Activated naive CD8-positive, alpha-beta T cell treated with anti-CD3 and anti-CD28 coated beads, Interleukin-2, amount 10 ng/mL, durations not matched to agents 7 days and 5 days (primary cell): ENCODE data around the gene ERBB4. TPM values are rescaled to one million over a fixed set of nuclear protein-coding genes. Genes with fewer than 3 reads are reported as not detected.

ENCODE experiments used
- ATAC-seq: fragments of 150-1000 bp; cut with Tn5 transposase; one replicate; pipeline ENCODE4 v1.10.0; 2021; ENCODE audit warnings: low read depth, moderate library complexity
- POLR2A ChIA-PET: fragments of 350-600 bp; sonication (Branson Sonifier 250); formaldehyde crosslinking; loops from one replicate; lab custom pipeline; 2021; ENCODE audit warnings: antibody characterized with exemption; lab: Charles Lee
- DNase-seq: peaks from one replicate; pipeline ENCODE4 v3.0.0; 2021
- H3K27ac Mint-ChIP-seq: one replicate; pipeline ENCODE4 v1.8.0; 2022; ENCODE audit warnings: mild to moderate bottlenecking, mixed read lengths
- H3K27me3 Mint-ChIP-seq: one replicate; pipeline ENCODE4 v1.8.0; 2022; ENCODE audit warnings: mild to moderate bottlenecking, moderate library complexity, mixed read lengths
- H3K36me3 Mint-ChIP-seq: one replicate; pipeline ENCODE4 v1.8.0; 2021; ENCODE audit warnings: mild to moderate bottlenecking, mixed read lengths
- H3K4me1 Mint-ChIP-seq: one replicate; pipeline ENCODE4 v1.8.0; 2021; ENCODE audit warnings: mixed read lengths
- H3K4me3 Mint-ChIP-seq: one replicate; pipeline ENCODE4 v1.8.0; 2022; ENCODE audit warnings: mild to moderate bottlenecking, moderate library complexity, mixed read lengths
- H3K9me3 Mint-ChIP-seq: one replicate; pipeline ENCODE4 v1.8.0; 2021; ENCODE audit warnings: mixed read lengths
- total RNA-seq, 2 experiments: library from RNA; stranded (reverse); gene quantifications; one replicate each; pipeline ENCODE4 v1.2.3, GENCODE V29; 2021

ERBB4 gene
- total RNA-seq, 2 experiments from 2014 or later: not detected

GRCh38 chr2:212406716-212407115 lies 131.9 kb downstream of the ERBB4 start:
- DNase-seq (no peak), ATAC-seq (no peak)
- H3K4me1 Mint-ChIP-seq: no peaks in the 10 kb centered on the region
- H3K27me3 Mint-ChIP-seq: no peaks in the 10 kb centered on the region
- H3K27ac Mint-ChIP-seq: no peak overlapping the region
- POLR2A ChIA-PET: no interaction called here
- no peak overlapping the region for H3K4me3 Mint-ChIP-seq
- no peaks in the 10 kb centered on the region for H3K36me3 Mint-ChIP-seq
- H3K9me3 Mint-ChIP-seq: no peaks in the 10 kb centered on the region

GRCh38 chr2:212402316-212402715 lies 136.3 kb downstream of the ERBB4 start:
- Mint-ChIP-seq H3K27ac (no peak overlapping the region), H3K27me3 (no peaks in the 10 kb centered on the region), H3K36me3 (no peaks in the 10 kb centered on the region), H3K9me3 (no peaks in the 10 kb centered on the region), H3K4me3 (no peak overlapping the region), H3K4me1 (no peaks in the 10 kb centered on the region)
- POLR2A ChIA-PET: no interaction called here
- no peak for DNase-seq
- no peak for ATAC-seq

- H3K4me3 Mint-ChIP-seq: no peak overlapping the region
- POLR2A ChIA-PET: no interaction called here
- H3K4me1 Mint-ChIP-seq: no peaks in the 10 kb centered on the region
- DNase-seq (no peak), ATAC-seq (no peak)
- H3K9me3 Mint-ChIP-seq: no peaks in the 10 kb centered on the region
- H3K27me3 Mint-ChIP-seq: no peaks in the 10 kb centered on the region
- H3K27ac Mint-ChIP-seq: no peak overlapping the region
- no peaks in the 10 kb centered on the region for H3K36me3 Mint-ChIP-seq
Measured at GRCh38 chr2:212398316-212398715, 140.3 kb downstream of the ERBB4 start.

GRCh38 chr2:212392544-212392943 lies 146.1 kb downstream of the ERBB4 start:
- Mint-ChIP-seq H3K27ac (no peak overlapping the region), H3K36me3 (no peaks in the 10 kb centered on the region), H3K27me3 (no peaks in the 10 kb centered on the region), H3K9me3 (no peaks in the 10 kb centered on the region), H3K4me1 (no peaks in the 10 kb centered on the region), H3K4me3 (no peak overlapping the region)
- POLR2A ChIA-PET: no interaction called here
- no peak for DNase-seq
- no peak for ATAC-seq

GRCh38 chr2:212392043-212392442 lies 146.6 kb downstream of the ERBB4 start:
- Mint-ChIP-seq H3K4me3 (no peak overlapping the region), H3K27me3 (no peaks in the 10 kb centered on the region), H3K9me3 (no peaks in the 10 kb centered on the region), H3K27ac (no peak overlapping the region), H3K4me1 (no peaks in the 10 kb centered on the region), H3K36me3 (no peaks in the 10 kb centered on the region)
- DNase-seq (no peak), ATAC-seq (no peak)
- POLR2A ChIA-PET: no interaction called here

- ATAC-seq (no peak), DNase-seq (no peak)
- H3K4me3 Mint-ChIP-seq: no peak overlapping the region
- H3K27ac Mint-ChIP-seq: no peak overlapping the region
- H3K27me3 Mint-ChIP-seq: no peaks in the 10 kb centered on the region
- H3K4me1 Mint-ChIP-seq: no peaks in the 10 kb centered on the region
- POLR2A ChIA-PET: no interaction called here
- H3K9me3 Mint-ChIP-seq: no peaks in the 10 kb centered on the region
- no peaks in the 10 kb centered on the region for H3K36me3 Mint-ChIP-seq
Measured at GRCh38 chr2:212387146-212387545, 151.5 kb downstream of the ERBB4 start.

- Mint-ChIP-seq H3K27ac (no peak overlapping the region), H3K4me3 (no peak overlapping the region), H3K4me1 (no peaks in the 10 kb centered on the region), H3K36me3 (no peaks in the 10 kb centered on the region), H3K9me3 (no peaks in the 10 kb centered on the region), H3K27me3 (no peaks in the 10 kb centered on the region)
- no peak for ATAC-seq
- POLR2A ChIA-PET: no interaction called here
- no peak for DNase-seq
Measured at GRCh38 chr2:212385241-212385640, 153.4 kb downstream of the ERBB4 start.

- Mint-ChIP-seq H3K27ac (no peak overlapping the region), H3K4me3 (no peak overlapping the region), H3K36me3 (no peaks in the 10 kb centered on the region), H3K9me3 (no peaks in the 10 kb centered on the region), H3K27me3 (no peaks in the 10 kb centered on the region), H3K4me1 (no peaks in the 10 kb centered on the region)
- ATAC-seq (no peak), DNase-seq (no peak)
- POLR2A ChIA-PET: no interaction called here
Measured at GRCh38 chr2:212384027-212384426, 154.6 kb downstream of the ERBB4 start.

GRCh38 chr2:212381428-212382102 lies 157.0 kb downstream of the ERBB4 start:
- H3K27me3 Mint-ChIP-seq: no peaks in the 10 kb centered on the region
- no peaks in the 10 kb centered on the region for H3K4me1 Mint-ChIP-seq
- POLR2A ChIA-PET: no interaction called here
- DNase-seq: no peak
- no peaks in the 10 kb centered on the region for H3K9me3 Mint-ChIP-seq
- ATAC-seq: no peak
- H3K27ac Mint-ChIP-seq: no peak overlapping the region
- no peaks in the 10 kb centered on the region for H3K36me3 Mint-ChIP-seq
- no peak overlapping the region for H3K4me3 Mint-ChIP-seq

GRCh38 chr2:212379103-212379502 lies 159.5 kb downstream of the ERBB4 start:
- ATAC-seq: no peak
- no peaks in the 10 kb centered on the region for H3K36me3 Mint-ChIP-seq
- DNase-seq: no peak
- POLR2A ChIA-PET: no interaction called here
- no peak overlapping the region for H3K27ac Mint-ChIP-seq
- no peak overlapping the region for H3K4me3 Mint-ChIP-seq
- H3K9me3 Mint-ChIP-seq: no peaks in the 10 kb centered on the region
- H3K27me3 Mint-ChIP-seq: no peaks in the 10 kb centered on the region
- H3K4me1 Mint-ChIP-seq: no peaks in the 10 kb centered on the region

GRCh38 chr2:212367431-212367830 lies 171.2 kb downstream of the ERBB4 start:
- Mint-ChIP-seq H3K9me3 (no peaks in the 10 kb centered on the region), H3K4me1 (no peaks in the 10 kb centered on the region), H3K36me3 (no peaks in the 10 kb centered on the region), H3K27me3 (no peaks in the 10 kb centered on the region), H3K4me3 (no peak overlapping the region), H3K27ac (no peak overlapping the region)
- no peak for ATAC-seq
- DNase-seq: no peak
- POLR2A ChIA-PET: no interaction called here

GRCh38 chr2:212364112-212364985 lies 174.3 kb downstream of the ERBB4 start:
- Mint-ChIP-seq H3K4me1 (no peaks in the 10 kb centered on the region), H3K9me3 (no peaks in the 10 kb centered on the region), H3K27ac (no peak overlapping the region), H3K27me3 (no peaks in the 10 kb centered on the region), H3K36me3 (no peaks in the 10 kb centered on the region), H3K4me3 (no peak overlapping the region)
- POLR2A ChIA-PET: no interaction called here
- no peak for ATAC-seq
- no peak for DNase-seq

GRCh38 chr2:212361174-212361756 lies 177.3 kb downstream of the ERBB4 start:
- no peak overlapping the region for H3K4me3 Mint-ChIP-seq
- H3K4me1 Mint-ChIP-seq: no peaks in the 10 kb centered on the region
- POLR2A ChIA-PET: no interaction called here
- H3K27me3 Mint-ChIP-seq: no peaks in the 10 kb centered on the region
- H3K9me3 Mint-ChIP-seq: no peaks in the 10 kb centered on the region
- H3K36me3 Mint-ChIP-seq: no peaks in the 10 kb centered on the region
- DNase-seq (no peak), ATAC-seq (no peak)
- H3K27ac Mint-ChIP-seq: no peak overlapping the region

- H3K36me3 Mint-ChIP-seq: no peaks in the 10 kb centered on the region
- no peaks in the 10 kb centered on the region for H3K27me3 Mint-ChIP-seq
- no peaks in the 10 kb centered on the region for H3K9me3 Mint-ChIP-seq
- H3K4me1 Mint-ChIP-seq: no peaks in the 10 kb centered on the region
- no peak overlapping the region for H3K4me3 Mint-ChIP-seq
- ATAC-seq (no peak), DNase-seq (no peak)
- POLR2A ChIA-PET: no interaction called here
- no peak overlapping the region for H3K27ac Mint-ChIP-seq
Measured at GRCh38 chr2:212360068-212360460, 178.5 kb downstream of the ERBB4 start.
